GM04504 (cell line): ENCODE data around the gene HEXIM1.

Experiments
- DNase-seq: peaks from one replicate; pipeline ENCODE4 v3.0.0-alpha.2; 2012; ENCODE audit warnings: low read depth

Gene HEXIM1

GRCh38 chr17:45146890-45147580, 1.2 kb upstream of the HEXIM1 start:
- peak; percentile 40 for DNase-seq

GRCh38 chr17:45147581-45148182, 593 bp upstream of the HEXIM1 start:
- peak; percentile 82 for DNase-seq

- DNase-seq: peak; percentile 71
Observed at GRCh38 chr17:45149037-45149668, 878 bp downstream of the HEXIM1 start.

DNA sequence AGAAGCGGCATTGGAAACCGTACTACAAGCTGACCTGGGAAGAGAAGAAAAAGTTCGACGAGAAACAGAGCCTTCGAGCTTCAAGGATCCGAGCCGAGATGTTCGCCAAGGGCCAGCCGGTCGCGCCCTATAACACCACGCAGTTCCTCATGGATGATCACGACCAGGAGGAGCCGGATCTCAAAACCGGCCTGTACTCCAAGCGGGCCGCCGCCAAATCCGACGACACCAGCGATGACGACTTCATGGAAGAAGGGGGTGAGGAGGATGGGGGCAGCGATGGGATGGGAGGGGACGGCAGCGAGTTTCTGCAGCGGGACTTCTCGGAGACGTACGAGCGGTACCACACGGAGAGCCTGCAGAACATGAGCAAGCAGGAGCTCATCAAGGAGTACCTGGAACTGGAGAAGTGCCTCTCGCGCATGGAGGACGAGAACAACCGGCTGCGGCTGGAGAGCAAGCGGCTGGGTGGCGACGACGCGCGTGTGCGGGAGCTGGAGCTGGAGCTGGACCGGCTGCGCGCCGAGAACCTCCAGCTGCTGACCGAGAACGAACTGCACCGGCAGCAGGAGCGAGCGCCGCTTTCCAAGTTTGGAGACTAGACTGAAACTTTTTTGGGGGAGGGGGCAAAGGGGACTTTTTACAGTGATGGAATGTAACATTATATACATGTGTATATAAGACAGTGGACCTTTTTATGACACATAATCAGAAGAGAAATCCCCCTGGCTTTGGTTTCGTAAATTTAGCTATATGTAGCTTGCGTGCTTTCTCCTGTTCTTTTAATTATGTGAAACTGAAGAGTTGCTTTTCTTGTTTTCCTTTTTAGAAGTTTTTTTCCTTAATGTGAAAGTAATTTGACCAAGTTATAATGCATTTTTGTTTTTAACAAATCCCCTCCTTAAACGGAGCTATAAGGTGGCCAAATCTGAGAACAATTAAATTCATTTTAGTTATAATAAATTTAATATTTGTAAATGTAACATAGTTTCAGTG, 1.7 kb downstream of the HEXIM1 start:
- peak; percentile 33 for DNase-seq

GRCh38 chr17:45150911-45151809, 2.9 kb downstream of the HEXIM1 start:
- no peak for DNase-seq

- no peak for DNase-seq
Observed at GRCh38 chr17:45155029-45155428, 6.8 kb downstream of the HEXIM1 start.

GRCh38 chr17:45155483-45155882, 7.2 kb downstream of the HEXIM1 start:
- DNase-seq: no peak

- no peak for DNase-seq
Observed at GRCh38 chr17:45156242-45156641, 8.0 kb downstream of the HEXIM1 start.

DNA sequence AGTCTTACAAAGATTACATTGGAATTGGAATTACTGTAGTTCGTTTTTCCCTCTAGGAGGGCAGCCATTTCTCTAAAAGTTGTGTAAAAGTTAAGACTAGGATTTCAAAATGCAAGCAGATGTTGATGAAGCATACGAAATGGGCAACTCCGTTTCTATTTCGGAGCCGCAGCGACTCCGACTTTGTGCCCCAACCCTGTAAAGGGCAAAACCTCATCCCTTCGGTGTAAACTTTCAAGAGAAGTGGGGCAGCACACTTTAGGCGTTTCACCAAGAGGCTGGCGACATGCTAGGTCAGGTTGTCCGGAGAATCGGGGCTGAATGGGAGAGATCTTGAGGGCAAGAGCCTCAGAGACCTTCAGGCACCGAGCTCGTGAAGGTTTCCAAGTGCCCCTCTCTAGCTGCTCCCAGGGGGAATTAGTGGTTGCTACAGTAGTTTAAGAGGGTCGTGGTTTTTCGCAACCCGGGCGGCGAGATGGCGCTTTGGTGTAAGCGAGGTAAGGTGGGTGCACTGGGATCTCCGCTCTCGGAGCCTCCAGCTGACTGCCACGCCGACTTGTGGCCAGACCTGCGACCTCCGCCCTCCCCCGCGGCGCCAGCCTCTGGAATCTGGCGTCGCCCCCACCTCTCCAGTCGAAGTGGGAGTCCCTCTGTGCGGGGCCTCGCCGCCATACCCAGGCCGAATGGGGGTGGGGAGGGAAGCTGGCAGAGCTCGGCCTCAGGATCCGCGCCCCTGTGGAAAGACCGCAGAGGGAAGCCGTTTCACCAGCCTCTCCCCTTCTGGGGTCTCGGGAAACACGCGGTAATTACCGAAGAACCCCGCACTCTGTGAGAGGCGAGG, 12.4 kb downstream of the HEXIM1 start:
- no peak for DNase-seq

- peak; percentile 100 for DNase-seq
Observed at GRCh38 chr17:45161288-45162024, 13.2 kb downstream of the HEXIM1 start, which contains the start of gene HEXIM2. Gene HEXIM2, plus strand, starts transcription at chr17:45161875. Its CDS starts 919 bp downstream, at chr17:45162794.

- no peak for DNase-seq
Observed at GRCh38 chr17:45162025-45162687, 13.9 kb downstream of the HEXIM1 start.

GRCh38 chr17:45164734-45165269, 16.5 kb downstream of the HEXIM1 start:
- DNase-seq: no peak

DNA sequence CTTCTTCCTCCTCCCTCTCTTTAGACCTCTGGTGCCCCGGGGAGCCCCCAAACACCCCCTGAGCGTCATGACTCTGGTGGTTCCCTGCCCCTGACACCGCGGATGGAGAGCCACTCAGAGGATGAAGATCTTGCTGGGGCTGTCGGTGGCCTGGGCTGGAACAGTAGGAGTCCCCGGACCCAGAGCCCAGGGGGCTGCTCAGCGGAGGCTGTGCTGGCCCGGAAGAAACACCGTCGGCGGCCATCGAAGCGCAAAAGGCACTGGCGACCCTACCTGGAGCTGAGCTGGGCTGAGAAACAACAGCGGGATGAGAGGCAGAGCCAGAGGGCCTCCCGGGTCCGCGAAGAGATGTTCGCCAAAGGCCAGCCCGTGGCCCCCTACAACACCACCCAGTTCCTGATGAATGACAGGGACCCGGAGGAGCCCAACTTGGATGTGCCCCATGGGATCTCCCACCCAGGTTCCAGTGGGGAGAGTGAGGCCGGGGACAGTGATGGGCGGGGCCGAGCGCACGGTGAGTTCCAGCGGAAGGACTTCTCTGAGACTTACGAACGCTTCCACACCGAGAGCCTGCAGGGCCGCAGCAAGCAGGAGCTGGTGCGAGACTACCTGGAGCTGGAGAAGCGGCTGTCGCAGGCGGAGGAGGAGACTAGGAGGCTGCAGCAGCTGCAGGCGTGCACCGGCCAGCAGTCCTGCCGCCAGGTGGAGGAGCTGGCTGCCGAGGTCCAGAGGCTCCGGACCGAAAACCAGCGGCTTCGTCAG, 20.9 kb downstream of the HEXIM1 start:
- no peak for DNase-seq

DNA sequence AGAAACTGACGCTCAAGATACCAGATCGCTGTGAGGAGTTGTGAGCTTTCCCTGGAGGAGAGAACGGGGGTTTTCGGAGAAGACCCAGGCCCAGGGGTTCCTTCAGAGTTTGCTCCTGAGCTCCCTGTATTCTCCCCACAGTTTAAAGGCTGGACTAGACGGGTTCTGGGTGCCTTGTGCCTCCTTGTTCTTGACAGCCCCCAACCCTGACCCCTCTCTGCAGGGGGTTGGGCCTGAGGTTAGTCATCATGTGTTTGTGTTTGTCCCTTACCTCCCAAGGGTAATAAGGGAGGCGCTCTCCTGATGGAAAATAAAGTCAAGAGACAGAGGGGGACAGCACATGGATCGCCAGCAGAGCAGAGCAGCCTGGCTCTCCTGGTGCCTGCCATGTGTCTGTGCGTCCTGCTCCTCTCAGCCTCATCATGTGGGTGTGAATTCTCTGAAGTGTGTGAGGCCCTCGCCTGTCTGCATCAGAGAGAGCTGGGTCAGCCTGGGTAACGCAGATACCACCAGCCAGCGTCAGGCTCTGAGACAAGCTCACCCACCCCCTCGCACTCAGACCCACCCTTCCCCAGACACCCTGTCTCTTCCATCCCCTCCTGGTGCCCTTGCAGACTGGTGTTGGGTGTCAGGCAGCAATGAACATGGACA, 22.1 kb downstream of the HEXIM1 start:
- no peak for DNase-seq

GRCh38 chr17:45170931-45171337, 22.7 kb downstream of the HEXIM1 start:
- DNase-seq: peak; percentile 82

DNA sequence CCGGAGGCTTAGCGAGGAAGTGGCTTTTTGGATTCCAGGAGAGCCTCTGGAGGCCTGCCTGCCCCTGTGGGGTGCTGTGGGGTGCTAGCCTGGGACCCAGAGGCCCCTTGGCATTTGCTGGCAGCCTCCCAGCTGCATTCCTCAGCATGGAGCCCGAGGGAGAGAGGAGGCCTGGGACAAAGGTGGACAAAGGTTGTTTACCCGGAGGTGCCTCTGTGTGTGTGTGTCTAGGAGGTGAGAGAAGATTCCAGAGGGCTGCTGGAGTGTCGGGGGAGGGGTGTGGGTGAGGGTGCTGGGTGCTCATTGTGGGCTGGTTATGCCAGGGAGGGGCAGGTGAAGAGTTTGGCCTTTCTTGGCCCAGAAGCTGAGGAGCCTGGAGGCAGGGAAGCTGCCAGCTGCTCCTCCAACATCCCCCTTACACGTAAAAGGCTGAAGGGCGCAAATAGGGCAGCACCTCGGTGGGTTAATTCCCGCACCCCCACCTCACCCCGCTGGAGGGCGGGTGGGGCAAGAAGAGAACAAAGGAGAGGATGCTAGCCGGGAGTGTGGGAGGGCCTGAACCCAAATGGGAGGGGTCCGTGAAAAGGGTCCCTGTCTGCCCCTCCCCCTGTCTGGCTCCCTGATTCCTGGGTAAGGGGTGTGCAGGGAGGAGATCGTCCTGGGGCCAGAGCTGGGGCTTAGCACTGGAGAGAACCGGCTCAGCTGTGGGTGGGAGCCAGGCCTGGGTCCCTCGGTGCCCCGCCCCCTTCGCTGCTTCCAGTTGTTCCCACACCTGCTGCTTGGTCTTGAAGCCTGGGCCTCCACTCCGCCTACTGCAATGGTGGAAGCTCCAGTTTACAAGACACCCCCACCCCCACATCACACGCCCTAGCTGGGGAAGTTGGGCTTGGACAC, 23.3 kb downstream of the HEXIM1 start:
- no peak for DNase-seq
